Psoas muscle (tissue), 8 donors: ENCODE data around the gene TRPV3. TPM values are rescaled to one million over a fixed set of nuclear protein-coding genes. Genes with fewer than 3 reads are reported as not detected.

Experiments used
- ATAC-seq, 4 donors: fragments of 200-7000 bp; cut with Tn5 transposase; one replicate each; pipeline ENCODE4 v1.9.1; 2020; ENCODE audit warnings: moderate library complexity in 3 of 4, mild to moderate bottlenecking in 2 of 4
- DNase-seq, 2 donors: peaks; one replicate each; pipeline ENCODE4 v3.0.0-alpha.2; 2020
- H3K27ac ChIP-seq: fragments of 200-600 bp; one replicate; pipeline ENCODE4 v1.8.0; 2022
- H3K27me3 ChIP-seq, 3 donors: fragments of 200-600 bp in 1 of 3; one replicate each; pipeline versions ENCODE4 v1.6.1 to v1.8.0; 2013 to 2022; ENCODE audit warnings: low read length in 2 of 3, mild to moderate bottlenecking in 2 of 3, moderate library complexity in 1 of 3; ENCODE audit not compliant: insufficient read depth in 3 of 3
- H3K36me3 ChIP-seq, 2 donors: fragments of 200-600 bp in 1 of 2; one replicate each; pipeline versions ENCODE4 v1.6.1 to v1.8.0; 2013 to 2022; ENCODE audit warnings: low read depth in 1 of 2, mild to moderate bottlenecking in 1 of 2, moderate library complexity in 1 of 2; ENCODE audit not compliant: insufficient read depth in 1 of 2
- H3K4me1 ChIP-seq: fragments of 200-600 bp; one replicate; pipeline ENCODE4 v1.8.0; 2022
- H3K4me3 ChIP-seq: fragments of 200-600 bp; one replicate; pipeline ENCODE4 v1.8.0; 2022; ENCODE audit warnings: mild to moderate bottlenecking
- H3K9me3 ChIP-seq: fragments of 200-600 bp; one replicate; pipeline ENCODE4 v1.8.0; 2022
- CTCF ChIP-seq: fragments of 200-600 bp; IDR thresholded peaks from one replicate; pipeline ENCODE4 v1.8.0; 2022; ENCODE audit warnings: antibody characterized with exemption
- WGBS, 3 donors: extraction: QIAGEN DNeasy Blood & Tissue Kit; methylation state at CpG; one replicate each; pipeline versions ENCODE4 v1.1.6 to v1.1.7; 2013; 5-methylcytosine and 5-hydroxymethylcytosine counted together
- intact Hi-C, 2 donors: fragments of 100-400 bp; cut with DNase I; formaldehyde crosslinking; loops; one replicate each; pipeline versions ENCODE4 v1.11.0 to v1.14.2; 2022
- polyA plus RNA-seq, 3 donors: library from polyadenylated mRNA; stranded (reverse); fragments of 200-250 nt; gene quantifications; one replicate each; pipeline ENCODE4 v1.2.3, GENCODE V29; 2013
- total RNA-seq, 4 donors: library from RNA; stranded (reverse); fragmentation: NEBNext Ultra II Directional in 2 of 4; extraction: Animal tissue kit (Norgen Biotek cat#: 25700) in 2 of 4; gene quantifications; one replicate each; pipeline versions ENCODE4 v1.2.1 to v1.2.4, GENCODE V29; 2021 to 2023
- donor health status: healthy with polysubstance abuse.
- donor health status: DM: no; HTN: no; CAD: no; lungs with moderate emphysema.
- donor health status: Bipolar disorder and iron deficiency.
- donor health status: healthy.
- donor health status: DM: yes; HTN: yes; CAD: no.
- donor health status: DM: no; HTN: no; CAD: no.
- donor health status: DM: no; HTN: no; CAD: no.
- donor health status: DM: yes; HTN: yes; CAD: no.

Gene TRPV3
- total and polyA plus RNA-seq, 7 donors, result 0.32 to 10.1 (median 0.71) TPM

GRCh38 chr17:3600529-3601205, 43.1 kb upstream of the TRPV3 start:
- Histone ChIP-seq H3K4me3 (no peak overlapping the region), H3K4me1 (no peaks in the 10 kb centered on the region), H3K27ac (no peak overlapping the region), H3K27me3 (no peaks in the 10 kb centered on the region), H3K36me3 (peaks cover 0 to 8% of the 10 kb centered on the region in 2 donors), H3K9me3 (no peaks in the 10 kb centered on the region)
- intact Hi-C loops, result no loop called here
- TF ChIP-seq CTCF, result no peak
- no peak for ATAC-seq
- WGBS, 3 donors, result 86 to 90% (median 87%) methylated on average over 15 of the region's 15 CpGs
- peak in 1 of 2 donors; percentile 40 for DNase-seq

GRCh38 chr17:3598078-3598477, 40.5 kb upstream of the TRPV3 start:
- Histone ChIP-seq H3K27ac (no peak overlapping the region), H3K36me3 (no peaks in the 10 kb centered on the region), H3K4me3 (no peak overlapping the region), H3K9me3 (no peaks in the 10 kb centered on the region), H3K27me3 (no peaks in the 10 kb centered on the region), H3K4me1 (no peaks in the 10 kb centered on the region)
- no peak for TF ChIP-seq CTCF
- DNase-seq, result peak in 1 of 2 donors; percentile 22
- no peak for ATAC-seq
- WGBS, 3 donors, result 87 to 91% (median 87%) methylated on average over 13 of the region's 13 CpGs
- intact Hi-C loops, result no loop called here

GRCh38 chr17:3596804-3597464, 39.3 kb upstream of the TRPV3 start:
- intact Hi-C loops, result no loop called here
- TF ChIP-seq CTCF, result no peak
- ATAC-seq (no peak), DNase-seq (peak in 1 of 2 donors; percentile 42)
- Histone ChIP-seq H3K27ac (no peak overlapping the region), H3K36me3 (peaks cover 0 to 5% of the 10 kb centered on the region in 2 donors), H3K4me1 (no peaks in the 10 kb centered on the region), H3K4me3 (peak overlapping the region; percentile 34), H3K27me3 (no peaks in the 10 kb centered on the region), H3K9me3 (no peaks in the 10 kb centered on the region)
- WGBS, 3 donors, result 64 to 72% (median 69%) methylated on average over 25 to 27 of the region's 27 CpGs

- Histone ChIP-seq H3K27me3 (no peaks in the 10 kb centered on the region), H3K9me3 (no peaks in the 10 kb centered on the region), H3K4me3 (no peak overlapping the region), H3K36me3 (peaks cover 0 to 25% of the 10 kb centered on the region in 2 donors), H3K4me1 (no peaks in the 10 kb centered on the region), H3K27ac (no peak overlapping the region)
- whole genome bisulfite sequencing, 3 donors, result 62 to 69% (median 65%) methylated on average over 15 of the region's 15 CpGs
- no peak for TF ChIP-seq CTCF
- intact Hi-C loops, result no loop called here
- ATAC-seq, result peak in 1 of 4 donors; percentile 6
- no peak for DNase-seq
These were observed 37.4 kb upstream of the TRPV3 start for GRCh38 chr17:3594976-3595375.
